ENCODE data around the gene SMAD6.
"Not testable (repeated sequence)": the region's sequence is repeated elsewhere in the genome, so short reads cannot be mapped to it uniquely, and the experiment has no call there.

SMAD6 gene

DNA sequence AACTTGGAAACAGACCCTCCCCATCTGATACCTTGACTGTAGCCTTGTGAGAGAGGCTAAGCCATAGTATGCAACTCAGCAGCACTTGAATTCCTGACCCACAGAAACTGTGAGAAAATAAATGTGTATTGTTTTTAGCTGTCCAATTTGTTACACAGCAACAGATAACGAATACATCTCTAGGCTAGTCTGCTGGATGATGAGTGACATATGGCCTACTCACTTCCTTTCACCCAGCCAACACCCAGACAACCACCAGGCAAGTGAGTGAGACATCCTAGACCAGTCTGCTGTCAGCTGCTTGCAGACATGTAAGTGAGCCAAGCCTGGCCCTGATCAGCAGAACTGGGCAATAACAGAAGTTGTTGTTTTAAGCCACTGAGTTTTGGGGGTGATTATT is 19.2 kb upstream of the SMAD6 start:
- Histone ChIP-seq H3K9ac (ENCODE audit: low read depth, low read length, poor library complexity, severe bottlenecking) (no peak overlapping the region), H3K4me3 (ENCODE audit: low read length, poor library complexity, severe bottlenecking) (no peak overlapping the region), H3K36me3 (ENCODE audit: insufficient read depth, low read length) (no peaks in the 10 kb centered on the region), H4K20me1 (ENCODE audit: insufficient read depth, low read length, poor library complexity, severe bottlenecking) (no peaks in the 10 kb centered on the region), H3F3A (ENCODE audit: low read depth) (no peaks in the 10 kb centered on the region), H3K79me2 (ENCODE audit: insufficient read depth, low read length) (no peaks in the 10 kb centered on the region), H3K4me1 (ENCODE audit: insufficient read depth, low read length, poor library complexity, severe bottlenecking) (no peaks in the 10 kb centered on the region), H3K27me3 (ENCODE audit: insufficient read depth, low read length, poor library complexity, severe bottlenecking) (no peaks in the 10 kb centered on the region), H3K4me2 (ENCODE audit: low read depth, low read length, poor library complexity, severe bottlenecking) (no peak overlapping the region), H3K9me3 (ENCODE audit: insufficient read depth, low read depth, low read length) (peaks cover 3% of the 10 kb centered on the region; the same call in 1 of the 2 replicates), H2AFZ (ENCODE audit: low read length) (no peak overlapping the region), H3K9me2 (replicated peaks; ENCODE audit: low read depth, low read length) (no peaks in the 10 kb centered on the region)
- TF ChIP-seq CTCF (conservative IDR thresholded peaks at IDR 0.05; ENCODE audit: low read length) (no peak), EZH2phosphoT487 (IDR thresholded peaks at IDR 0.05; ENCODE audit: borderline replicate concordance) (no peak)

DNA sequence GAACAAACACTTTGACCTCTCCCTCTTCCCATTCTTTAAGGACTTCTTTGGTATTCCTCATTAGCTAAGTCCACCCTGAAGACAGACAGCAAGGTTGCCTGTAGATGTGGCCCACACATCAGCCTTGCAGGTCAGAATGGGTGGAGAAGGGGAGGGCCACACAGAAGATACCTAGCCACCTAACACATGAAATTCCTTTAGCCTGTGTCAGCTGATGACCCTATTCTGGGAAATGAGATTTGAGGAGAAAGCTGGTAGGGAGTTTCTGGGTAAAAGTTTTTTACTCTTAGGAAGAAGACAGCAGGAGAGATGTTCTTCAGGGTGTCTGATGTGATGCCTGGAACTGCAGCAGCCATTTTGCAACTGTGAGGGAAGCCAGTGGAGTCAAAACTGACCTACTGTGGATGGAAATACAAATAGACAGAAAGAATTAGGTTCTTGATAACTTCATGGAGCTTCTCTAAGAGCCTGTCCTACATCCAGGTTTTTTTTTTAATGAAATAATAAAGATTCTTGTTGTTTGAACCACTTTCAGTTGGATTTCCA is 17.8 kb upstream of the SMAD6 start:
- H3K4me1 ChIP-seq (ENCODE audit: insufficient read depth, low read length, poor library complexity, severe bottlenecking) = no peaks in the 10 kb centered on the region
- no peaks in the 10 kb centered on the region for H3K9me2 ChIP-seq (replicated peaks; ENCODE audit: low read depth, low read length)
- no peaks in the 10 kb centered on the region for H4K20me1 ChIP-seq (ENCODE audit: insufficient read depth, low read length, poor library complexity, severe bottlenecking)
- TF ChIP-seq EZH2phosphoT487 (IDR thresholded peaks at IDR 0.05; ENCODE audit: borderline replicate concordance) (no peak), CTCF (conservative IDR thresholded peaks at IDR 0.05; ENCODE audit: low read length) (no peak)
- no peak overlapping the region for H3K4me3 ChIP-seq (ENCODE audit: low read length, poor library complexity, severe bottlenecking)
- H2AFZ ChIP-seq (ENCODE audit: low read length) = no peak overlapping the region
- no peak overlapping the region for H3K9ac ChIP-seq (ENCODE audit: low read depth, low read length, poor library complexity, severe bottlenecking)
- H3K27me3 ChIP-seq (ENCODE audit: insufficient read depth, low read length, poor library complexity, severe bottlenecking) = no peaks in the 10 kb centered on the region
- no peak overlapping the region for H3K4me2 ChIP-seq (ENCODE audit: low read depth, low read length, poor library complexity, severe bottlenecking)
- H3K79me2 ChIP-seq (ENCODE audit: insufficient read depth, low read length) = no peaks in the 10 kb centered on the region
- no peaks in the 10 kb centered on the region for H3F3A ChIP-seq (ENCODE audit: low read depth)
- peaks cover 3% of the 10 kb centered on the region; the same call in 1 of the 2 replicates for H3K9me3 ChIP-seq (ENCODE audit: insufficient read depth, low read depth, low read length)
- no peaks in the 10 kb centered on the region for H3K36me3 ChIP-seq (ENCODE audit: insufficient read depth, low read length)

DNA sequence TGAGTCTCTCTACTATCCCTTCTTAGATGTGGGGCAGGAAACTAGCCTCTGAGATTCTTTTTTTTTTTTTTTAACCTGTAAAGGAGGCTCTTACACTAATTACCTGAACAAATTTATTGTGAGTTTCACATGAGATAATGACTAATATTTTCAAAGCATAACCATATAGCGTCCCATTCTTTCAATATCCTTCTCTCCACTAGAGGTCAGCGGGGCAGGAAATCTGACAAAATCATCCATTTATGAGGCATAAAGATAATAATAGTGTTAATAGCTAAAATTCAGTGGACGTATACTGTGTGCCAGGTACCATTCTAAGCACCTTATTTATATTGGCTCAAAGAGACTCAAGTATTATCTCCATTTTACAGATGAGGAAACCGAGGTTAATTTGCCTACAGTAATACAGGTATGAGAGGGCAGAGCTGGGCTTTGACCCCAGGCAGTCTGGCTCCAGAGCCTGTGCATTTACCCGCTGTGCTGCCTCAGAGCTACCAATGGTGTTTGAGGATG is 16.3 kb upstream of the SMAD6 start:
- Histone ChIP-seq H3F3A (ENCODE audit: low read depth) (no peaks in the 10 kb centered on the region; the same call in 1 of the 2 replicates), H3K4me1 (ENCODE audit: insufficient read depth, low read length, poor library complexity, severe bottlenecking) (no peaks in the 10 kb centered on the region), H4K20me1 (ENCODE audit: insufficient read depth, low read length, poor library complexity, severe bottlenecking) (no peaks in the 10 kb centered on the region), H3K4me2 (ENCODE audit: low read depth, low read length, poor library complexity, severe bottlenecking) (no peak overlapping the region), H3K79me2 (ENCODE audit: insufficient read depth, low read length) (no peaks in the 10 kb centered on the region), H3K27me3 (ENCODE audit: insufficient read depth, low read length, poor library complexity, severe bottlenecking) (no peaks in the 10 kb centered on the region), H3K9me2 (replicated peaks; ENCODE audit: low read depth, low read length) (no peaks in the 10 kb centered on the region), H2AFZ (ENCODE audit: low read length) (no peak overlapping the region), H3K4me3 (ENCODE audit: low read length, poor library complexity, severe bottlenecking) (no peak overlapping the region), H3K9me3 (ENCODE audit: insufficient read depth, low read depth, low read length) (peaks cover 3% of the 10 kb centered on the region; the same call in 1 of the 2 replicates), H3K36me3 (ENCODE audit: insufficient read depth, low read length) (no peaks in the 10 kb centered on the region), H3K9ac (ENCODE audit: low read depth, low read length, poor library complexity, severe bottlenecking) (no peak overlapping the region)
- no peak for TF ChIP-seq EZH2phosphoT487 (IDR thresholded peaks at IDR 0.05; ENCODE audit: borderline replicate concordance)
- peak; percentile 70 for TF ChIP-seq CTCF (conservative IDR thresholded peaks at IDR 0.05; ENCODE audit: low read length)

DNA sequence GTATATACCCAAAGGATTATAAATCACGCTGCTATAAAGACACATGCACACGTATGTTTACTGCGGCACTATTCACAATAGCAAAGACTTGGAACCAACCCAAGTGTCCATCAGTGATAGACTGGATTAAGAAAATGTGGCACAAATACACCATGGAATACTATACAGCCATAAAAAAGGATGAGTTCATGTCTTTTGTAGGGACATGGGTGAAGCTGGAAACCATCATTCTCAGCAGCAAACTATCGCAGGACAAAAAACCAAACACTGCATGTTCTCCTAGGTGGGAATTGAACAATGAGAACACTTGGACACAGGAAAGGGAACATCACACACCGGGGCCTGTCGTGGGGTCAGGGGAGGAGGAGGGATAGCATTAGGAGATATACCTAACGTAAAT is 11.1 kb upstream of the SMAD6 start:
- not testable (repeated sequence) for H4K20me1 ChIP-seq (ENCODE audit: insufficient read depth, low read length, poor library complexity, severe bottlenecking); H3K4me2 ChIP-seq (ENCODE audit: low read depth, low read length, poor library complexity, severe bottlenecking); H3K9ac ChIP-seq (ENCODE audit: low read depth, low read length, poor library complexity, severe bottlenecking); H3K79me2 ChIP-seq (ENCODE audit: insufficient read depth, low read length); H3F3A ChIP-seq (ENCODE audit: low read depth); H3K9me2 ChIP-seq (replicated peaks; ENCODE audit: low read depth, low read length); H3K4me1 ChIP-seq (ENCODE audit: insufficient read depth, low read length, poor library complexity, severe bottlenecking); H3K27me3 ChIP-seq (ENCODE audit: insufficient read depth, low read length, poor library complexity, severe bottlenecking); H2AFZ ChIP-seq (ENCODE audit: low read length); H3K4me3 ChIP-seq (ENCODE audit: low read length, poor library complexity, severe bottlenecking); H3K9me3 ChIP-seq (ENCODE audit: insufficient read depth, low read depth, low read length); H3K36me3 ChIP-seq (ENCODE audit: insufficient read depth, low read length)
